Measurements from ENCODE around the gene C1orf159.

- no peak for TF ChIP-seq CTCF (IDR thresholded peaks at IDR 0.05; ENCODE audit: poor library complexity)
- TF ChIP-seq EZH2 (IDR thresholded peaks at IDR 0.05; ENCODE audit: borderline replicate concordance) = no peak
Observed at GRCh38 chr1:1043411-1043810, 72.5 kb downstream of the C1orf159 start.
